Activated naive CD4-positive, alpha-beta T cell treated with anti-CD3 and anti-CD28 coated beads, Interleukin-2, amount 50 U/mL, for 72 hours (primary cell): ENCODE results near the gene LGALS9. TPM values are rescaled to one million over a fixed set of nuclear protein-coding genes. Genes with fewer than 3 reads are reported as not detected.
A peak's percentile ranks its signal among the peaks of the same experiment; 100 is the strongest.
"Not testable (repeated sequence)": the region's sequence is repeated elsewhere in the genome, so short reads cannot be mapped to it uniquely, and the experiment has no call there.

ENCODE experiments used
- ATAC-seq, 2 donors: fragments of 150-1000 bp; cut with Tn5 transposase; 2 replicates each; pipeline ENCODE4 v1.10.0; 2021; ENCODE audit warnings: mild to moderate bottlenecking in 2 of 2, moderate library complexity in 2 of 2
- DNase-seq, 2 donors: peaks; one replicate each; pipeline ENCODE4 v3.0.0; 2021 to 2022; ENCODE audit warnings: low spot score in 2 of 2
- H3K27ac Mint-ChIP-seq, 2 donors: one replicate each; pipeline ENCODE4 v1.8.0; 2022; ENCODE audit warnings: mild to moderate bottlenecking in 2 of 2, mixed read lengths in 2 of 2
- H3K36me3 Mint-ChIP-seq, 2 donors: one replicate each; pipeline ENCODE4 v1.8.0; 2022; ENCODE audit warnings: mixed read lengths in 2 of 2
- H3K9me3 Mint-ChIP-seq, 2 donors: one replicate each; pipeline ENCODE4 v1.8.0; 2022; ENCODE audit warnings: mixed read lengths in 2 of 2
- total RNA-seq, 2 donors: library from RNA; stranded (reverse); gene quantifications; one replicate each; pipeline ENCODE4 v1.2.3, GENCODE V29; 2022

LGALS9 gene
- total RNA-seq, 2 donors from 2014 or later = 22.2 to 71.5 TPM

GRCh38 chr17:27616414-27616813, 14.6 kb upstream of the LGALS9 start:
- Mint-ChIP-seq H3K27ac (peak overlapping the region; percentile 33 to 56), H3K36me3 (peaks cover 17 to 79% of the 10 kb centered on the region in 2 donors), H3K9me3 (no peaks in the 10 kb centered on the region)
- no peak for DNase-seq
- no peak for ATAC-seq

- Mint-ChIP-seq H3K9me3 (no peaks in the 10 kb centered on the region), H3K36me3 (peaks cover 25 to 82% of the 10 kb centered on the region in 2 donors), H3K27ac (peak overlapping the region in 1 of 2 donors; percentile 68)
- ATAC-seq (no peak), DNase-seq (no peak)
Observed at GRCh38 chr17:27618417-27618816, 12.6 kb upstream of the LGALS9 start.

- H3K36me3 Mint-ChIP-seq = peaks cover 28 to 71% of the 10 kb centered on the region in 2 donors
- ATAC-seq (peak; percentile 65 to 75), DNase-seq (no peak)
- H3K27ac Mint-ChIP-seq = peak overlapping the region; percentile 20 to 86
- H3K9me3 Mint-ChIP-seq = no peaks in the 10 kb centered on the region
Observed at GRCh38 chr17:27620721-27621120, 10.3 kb upstream of the LGALS9 start.

- H3K9me3 Mint-ChIP-seq = no peaks in the 10 kb centered on the region
- no peak for DNase-seq
- no peak for ATAC-seq
- H3K36me3 Mint-ChIP-seq = peaks cover 23 to 63% of the 10 kb centered on the region in 2 donors
- peak overlapping the region in 1 of 2 donors; percentile 31 for H3K27ac Mint-ChIP-seq
Observed at GRCh38 chr17:27621536-27621935, 9.5 kb upstream of the LGALS9 start.

- peaks cover 20 to 57% of the 10 kb centered on the region in 2 donors for H3K36me3 Mint-ChIP-seq
- ATAC-seq = no peak
- DNase-seq = no peak
- H3K27ac Mint-ChIP-seq = peak overlapping the region; percentile 31 to 65
- H3K9me3 Mint-ChIP-seq = no peaks in the 10 kb centered on the region
Observed at GRCh38 chr17:27621942-27622559, 8.9 kb upstream of the LGALS9 start.

- Mint-ChIP-seq H3K27ac (peak overlapping the region in 1 of 2 donors; percentile 62), H3K9me3 (no peaks in the 10 kb centered on the region), H3K36me3 (peaks cover 20 to 48% of the 10 kb centered on the region in 2 donors)
- ATAC-seq (no peak), DNase-seq (no peak)
Observed at GRCh38 chr17:27622986-27623385, 8.0 kb upstream of the LGALS9 start.

GRCh38 chr17:27623614-27624013, 7.4 kb upstream of the LGALS9 start:
- Mint-ChIP-seq H3K9me3 (no peaks in the 10 kb centered on the region), H3K27ac (peak overlapping the region; percentile 47 to 62), H3K36me3 (peaks cover 20 to 42% of the 10 kb centered on the region in 2 donors)
- ATAC-seq (no peak), DNase-seq (no peak)

GRCh38 chr17:27624539-27624938, 6.4 kb upstream of the LGALS9 start:
- H3K27ac Mint-ChIP-seq = peak overlapping the region; percentile 61 to 62
- H3K9me3 Mint-ChIP-seq = no peaks in the 10 kb centered on the region
- ATAC-seq (no peak), DNase-seq (no peak)
- peaks cover 20 to 44% of the 10 kb centered on the region in 2 donors for H3K36me3 Mint-ChIP-seq

- Mint-ChIP-seq H3K36me3 (peaks cover 20 to 43% of the 10 kb centered on the region in 2 donors), H3K27ac (no peak overlapping the region), H3K9me3 (no peaks in the 10 kb centered on the region)
- ATAC-seq (no peak), DNase-seq (no peak)
Observed at GRCh38 chr17:27625856-27626255, 5.1 kb upstream of the LGALS9 start.

- ATAC-seq (no peak), DNase-seq (no peak)
- Mint-ChIP-seq H3K27ac (no peak overlapping the region), H3K9me3 (no peaks in the 10 kb centered on the region), H3K36me3 (peaks cover 11 to 30% of the 10 kb centered on the region in 2 donors)
Observed at GRCh38 chr17:27627514-27627913, 3.5 kb upstream of the LGALS9 start.

GRCh38 chr17:27628376-27628775, 2.6 kb upstream of the LGALS9 start:
- ATAC-seq (peak; percentile 11 to 58), DNase-seq (no peak)
- H3K27ac Mint-ChIP-seq = no peak overlapping the region

GRCh38 chr17:27629260-27629659, 1.7 kb upstream of the LGALS9 start:
- not testable (repeated sequence) for H3K9me3 Mint-ChIP-seq, ATAC-seq, DNase-seq
- peak overlapping the region; percentile 22 to 63 for H3K27ac Mint-ChIP-seq
- H3K36me3 Mint-ChIP-seq = peaks cover 0 to 17% of the 10 kb centered on the region in 2 donors

More at GRCh38 chr17:27628376-27628775, 2.6 kb upstream of the LGALS9 start:
- no peaks in the 10 kb centered on the region for H3K9me3 Mint-ChIP-seq
- peaks cover 6 to 24% of the 10 kb centered on the region in 2 donors for H3K36me3 Mint-ChIP-seq

- peak overlapping the region; percentile 87 to 89 for H3K27ac Mint-ChIP-seq
- no peak for DNase-seq
- peak; percentile 34 to 67 for ATAC-seq
- peaks cover 0 to 22% of the 10 kb centered on the region in 2 donors for H3K36me3 Mint-ChIP-seq
- H3K9me3 Mint-ChIP-seq = no peaks in the 10 kb centered on the region
Observed at GRCh38 chr17:27631411-27631760, 398 bp downstream of the LGALS9 start.

GRCh38 chr17:27631897-27632725, 1.1 kb downstream of the LGALS9 start:
- ATAC-seq = peak in 1 of 2 donors; percentile 2
- peaks cover 0 to 22% of the 10 kb centered on the region in 2 donors for H3K36me3 Mint-ChIP-seq
- DNase-seq = no peak
- H3K9me3 Mint-ChIP-seq = no peaks in the 10 kb centered on the region
- peak overlapping the region; percentile 87 to 89 for H3K27ac Mint-ChIP-seq

- peak overlapping the region; percentile 29 to 89 for H3K27ac Mint-ChIP-seq
Observed at GRCh38 chr17:27632766-27633165, 1.8 kb downstream of the LGALS9 start.

GRCh38 chr17:27633312-27634025, 2.5 kb downstream of the LGALS9 start:
- no peak overlapping the region for H3K27ac Mint-ChIP-seq
- no peak for ATAC-seq
- DNase-seq = no peak
- H3K36me3 Mint-ChIP-seq = peaks cover 0 to 22% of the 10 kb centered on the region in 2 donors
- no peaks in the 10 kb centered on the region for H3K9me3 Mint-ChIP-seq

More at GRCh38 chr17:27632766-27633165, 1.8 kb downstream of the LGALS9 start:
- H3K36me3 Mint-ChIP-seq = peaks cover 0 to 22% of the 10 kb centered on the region in 2 donors
- ATAC-seq, DNase-seq, H3K9me3 Mint-ChIP-seq: not testable (repeated sequence)

GRCh38 chr17:27634026-27634335, 3.0 kb downstream of the LGALS9 start:
- no peaks in the 10 kb centered on the region for H3K9me3 Mint-ChIP-seq
- no peak for ATAC-seq
- DNase-seq = no peak
- H3K36me3 Mint-ChIP-seq = peaks cover 0 to 21% of the 10 kb centered on the region in 2 donors
- H3K27ac Mint-ChIP-seq = peak overlapping the region in 1 of 2 donors; percentile 68
